HCT116 (cell line): ENCODE results near the gene IGF2R. TPM values are rescaled to one million over a fixed set of nuclear protein-coding genes. Genes with fewer than 3 reads are reported as not detected.

Experiments used
- ATAC-seq: fragments of 200-7000 bp; cut with Tn5 transposase; 2 replicates; pipeline ENCODE4 v1.9.1; 2020; ENCODE audit warnings: mild to moderate bottlenecking, moderate library complexity
- BruUV-seq: library from RNA; stranded (reverse); fragments of 400-500 nt; replicated peaks from 2 replicates; lab custom pipeline; 2021; lab: Mats Ljungman, UMichigan
- CTCF ChIA-PET: fragments of 300-600 bp; sonication (Branson Sonifier 250); formaldehyde crosslinking; loops from one replicate; lab custom pipeline; 2021; ENCODE audit warnings: antibody characterized with exemption; lab: Charles Lee
- POLR2A ChIA-PET: fragments of 300-600, 350-600 bp; sonication (Branson Sonifier 250); formaldehyde crosslinking; loops from one replicate; lab custom pipeline; 2021; ENCODE audit warnings: antibody characterized with exemption; lab: Charles Lee
- RAD21 ChIA-PET, 2 experiments: fragments of 300-600 bp; sonication (Branson Sonifier 250); formaldehyde crosslinking; loops; one replicate each; lab custom pipeline; 2023; ENCODE audit warnings: low total read pairs in 2 of 2; ENCODE audit not compliant: uncharacterized antibody in 2 of 2, unreplicated experiment in 2 of 2, low non-redundant PET in 1 of 2; lab: Charles Lee
- DNase-seq: peaks from one replicate; pipeline ENCODE4 v3.0.0-alpha.2; 2010; ENCODE audit warnings: low read depth, low spot score
- H2AFZ ChIP-seq: fragments of 200-600 bp; shearing (Covaris generic), sonication (generic); 2 replicates; pipeline ENCODE4 v1.6.1; 2017; ENCODE audit warnings: low read depth, mixed run types, mixed read lengths, antibody characterized with exemption, low read length; ENCODE audit not compliant: poor library complexity, severe bottlenecking
- H3K27ac ChIP-seq: 2 replicates; pipeline ENCODE4 v1.5.1; 2012; ENCODE audit warnings: low read depth, low read length
- H3K27me3 ChIP-seq: fragments of 200-600 bp; sonication (generic); 2 replicates; pipeline ENCODE4 v1.6.1; 2016; ENCODE audit warnings: mixed run types, low read length, mixed read lengths; ENCODE audit not compliant: insufficient read depth
- H3K36me3 ChIP-seq, 2 experiments: fragments of 200-500 bp in 1 of 2; fragments of 200-600 bp in 1 of 2; sonication (Bioruptor generic) in 1 of 2; sonication (generic) in 1 of 2; 2 replicates each; pipeline versions ENCODE4 v1.5.1 to v1.6.1; 2014 to 2016; ENCODE audit warnings: low read length in 2 of 2, inconsistent platforms in 1 of 2, mixed read lengths in 1 of 2, mixed run types in 1 of 2; ENCODE audit not compliant: insufficient read depth in 2 of 2, control insufficient read depth in 1 of 2
- H3K4me1 ChIP-seq, 2 experiments: fragments of 200-600 bp in 1 of 2; sonication (generic) in 1 of 2; 2 replicates each; pipeline versions ENCODE4 v1.5.1 to v1.6.1; 2012 to 2017; ENCODE audit warnings: low read length in 2 of 2, inconsistent platforms in 1 of 2, mild to moderate bottlenecking in 1 of 2, mixed read lengths in 1 of 2, mixed run types in 1 of 2, moderate library complexity in 1 of 2; ENCODE audit not compliant: insufficient read depth in 2 of 2, control insufficient read depth in 1 of 2
- H3K4me2 ChIP-seq: fragments of 200-600 bp; sonication (generic); 2 replicates; pipeline ENCODE4 v1.6.1; 2017; ENCODE audit warnings: mixed run types, low read length, mixed read lengths
- H3K4me3 ChIP-seq, 2 experiments: fragments of 200-600 bp in 1 of 2; sonication (generic) in 1 of 2; replicated peaks in 1 of 2; 2 replicates each; pipeline ENCODE4 v1.5.1; 2011 to 2016; ENCODE audit warnings: low read length in 2 of 2, control low read depth in 1 of 2, low read depth in 1 of 2, mild to moderate bottlenecking in 1 of 2, mixed read lengths in 1 of 2, mixed run types in 1 of 2
- H3K79me2 ChIP-seq: fragments of 200-600 bp; sonication (generic); 2 replicates; pipeline ENCODE4 v1.6.1; 2017; ENCODE audit warnings: mild to moderate bottlenecking, mixed run types, low read length, moderate library complexity, mixed read lengths; ENCODE audit not compliant: insufficient read depth
- H3K9ac ChIP-seq: fragments of 200-600 bp; sonication (generic); 2 replicates; pipeline ENCODE4 v1.6.1; 2016; ENCODE audit warnings: low read length, mixed read lengths
- H3K9me2 ChIP-seq: fragments of 200-600 bp; sonication (generic), shearing (Covaris generic); 2 replicates; pipeline ENCODE4 v1.6.1; 2017; ENCODE audit warnings: mixed run types, mild to moderate bottlenecking, moderate library complexity; ENCODE audit not compliant: insufficient read depth
- H3K9me3 ChIP-seq, 2 experiments: fragments of 200-500 bp in 1 of 2; fragments of 200-600 bp in 1 of 2; sonication (Bioruptor generic) in 1 of 2; sonication (generic) in 1 of 2; 2 replicates each; pipeline ENCODE4 v1.6.1; 2014 to 2017; ENCODE audit warnings: low read length in 2 of 2, mixed read lengths in 2 of 2, inconsistent platforms in 1 of 2, low read depth in 1 of 2, mild to moderate bottlenecking in 1 of 2, mixed run types in 1 of 2, moderate library complexity in 1 of 2; ENCODE audit not compliant: control insufficient read depth in 1 of 2, insufficient read depth in 1 of 2
- H4K20me1 ChIP-seq: fragments of 200-600 bp; sonication (generic), shearing (Covaris generic); 2 replicates; pipeline ENCODE4 v1.6.1; 2017; ENCODE audit warnings: mixed run types, mild to moderate bottlenecking, moderate library complexity; ENCODE audit not compliant: insufficient read depth
- CBX3 ChIP-seq: IDR thresholded peaks from 2 replicates; pipeline ENCODE4 v1.6.1; 2012; ENCODE audit warnings: low read depth
- EZH2 ChIP-seq: fragments of 200-600 bp; sonication (generic); IDR thresholded peaks from 2 replicates; pipeline ENCODE4 v1.6.1; 2017; ENCODE audit warnings: antibody characterized with exemption, mixed run types
- EZH2phosphoT487 ChIP-seq: fragments of 200-600 bp; IDR thresholded peaks from 2 replicates; pipeline ENCODE4 v1.6.1; 2018; ENCODE audit warnings: antibody characterized with exemption, borderline replicate concordance
- MAX ChIP-seq: IDR thresholded peaks from 2 replicates; pipeline ENCODE4 v1.6.1; 2012
- POLR2A ChIP-seq: IDR thresholded peaks from 2 replicates; pipeline ENCODE4 v1.7.0; 2011; ENCODE audit warnings: borderline replicate concordance; ENCODE audit not compliant: insufficient read depth, insufficient read length; ENCODE audit errors: extremely low read depth
- POLR2AphosphoS5 ChIP-seq: IDR thresholded peaks from 2 replicates; pipeline ENCODE4 v1.6.1; 2011; ENCODE audit warnings: mild to moderate bottlenecking, low read depth, low read length, moderate library complexity
- TCF7L2 ChIP-seq: IDR thresholded peaks from 2 replicates; pipeline ENCODE4 v1.7.0; 2011; ENCODE audit warnings: borderline replicate concordance, inconsistent platforms; ENCODE audit not compliant: insufficient read depth, insufficient read length; ENCODE audit errors: extremely low read depth
- YY1 ChIP-seq: IDR thresholded peaks from 2 replicates; pipeline ENCODE4 v1.6.1; 2011; ENCODE audit warnings: low read length, low read depth, moderate library complexity, mild to moderate bottlenecking; ENCODE audit not compliant: insufficient replicate concordance; ENCODE audit errors: extremely low read depth
- ZBTB33 ChIP-seq: IDR thresholded peaks from 2 replicates; pipeline ENCODE4 v1.6.1; 2011; ENCODE audit warnings: mild to moderate bottlenecking, low read length, moderate library complexity; ENCODE audit not compliant: insufficient replicate concordance; ENCODE audit errors: extremely low read depth
- ZFX ChIP-seq: fragments of 450-650 bp; IDR thresholded peaks from 2 replicates; pipeline ENCODE4 v1.6.1; 2017
- ZNF274 ChIP-seq: fragments of 200-500 bp; sonication (Bioruptor generic); IDR thresholded peaks from 2 replicates; pipeline ENCODE4 v1.6.1; 2014; ENCODE audit warnings: mild to moderate bottlenecking, low read depth, low read length, inconsistent platforms
- intact Hi-C: fragments of 100-400 bp; cut with micrococcal nuclease; formaldehyde crosslinking; loops from 2 replicates; pipeline ENCODE4 v1.10.0; 2022
- total RNA-seq: library from RNA; stranded (reverse); gene quantifications from one replicate; pipeline ENCODE4 v1.2.1, GENCODE V29; 2021; ENCODE audit not compliant: unreplicated experiment

The IGF2R gene
- total RNA-seq, 1 experiment from 2014 or later = 37.0 TPM

- Histone ChIP-seq H3K9me3 (no peaks in the 10 kb centered on the region), H3K4me1 (no peaks in the 10 kb centered on the region), H3K9me2 (no peaks in the 10 kb centered on the region), H3K27ac (no peak overlapping the region), H4K20me1 (no peaks in the 10 kb centered on the region), H3K9ac (no peak overlapping the region), H3K4me2 (no peak overlapping the region), H3K36me3 (peaks cover 0 to 13% of the 10 kb centered on the region in 2 experiments; a peak in 2 of 4 replicates), H2AFZ (no peak overlapping the region), H3K79me2 (no peaks in the 10 kb centered on the region), H3K4me3 (no peak overlapping the region), H3K27me3 (no peaks in the 10 kb centered on the region)
- RAD21 ChIA-PET = no interaction called here
- TF ChIP-seq POLR2A = no peak
- no peak for TF ChIP-seq TCF7L2
- no peak for TF ChIP-seq ZFX
- TF ChIP-seq EZH2 = no peak
- no peak for TF ChIP-seq ZBTB33
- no peak for TF ChIP-seq MAX
- no peak for TF ChIP-seq EZH2phosphoT487
- no peak for TF ChIP-seq YY1
- no peak for TF ChIP-seq CBX3
- TF ChIP-seq ZNF274 = no peak
- TF ChIP-seq POLR2AphosphoS5 = no peak
- POLR2A ChIA-PET = no interaction called here
- DNase-seq (no peak), ATAC-seq (no peak)
- intact Hi-C loops = no loop called here
- no TSS peak for BruUV-seq
- CTCF ChIA-PET = no interaction called here
Measured at GRCh38 chr6:160027076-160027475, 58.2 kb downstream of the IGF2R start.
